PC-9 (cell line): ENCODE measurements around the gene PLA2G4A.

Source experiments
- EZH2 ChIP-seq: fragments of 200-600 bp; sonication (generic); IDR thresholded peaks from 2 replicates; pipeline ENCODE4 v1.8.0; 2017; ENCODE audit warnings: antibody characterized with exemption, low read depth
- TF ChIP-seq, protein P1 (sequence below): fragments of 200-600 bp; sonication (generic); conservative IDR thresholded peaks from 2 replicates; pipeline ENCODE4 v1.6.1; 2017; ENCODE audit warnings: mixed run types, antibody characterized with exemption, mild to moderate bottlenecking, moderate library complexity

DNA sequence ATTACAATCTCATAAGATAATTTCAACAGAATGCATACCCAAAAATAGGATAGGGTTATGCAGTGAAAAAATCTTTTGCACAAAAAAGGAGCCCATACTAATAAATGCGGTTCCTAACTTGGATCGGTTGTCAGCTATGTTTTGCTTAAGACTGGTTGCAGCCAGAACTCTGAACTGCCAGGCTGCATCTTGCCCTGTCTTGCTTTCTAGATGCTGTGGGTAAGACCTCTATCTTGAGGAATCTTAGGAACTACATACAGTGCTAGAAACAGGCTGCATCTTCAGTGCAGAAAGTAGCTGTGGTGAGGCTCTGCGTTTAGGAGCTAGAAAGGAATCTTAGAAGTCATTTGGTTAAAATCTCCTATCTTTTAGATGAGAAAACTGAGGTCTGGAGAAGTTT, 45.6 kb upstream of the PLA2G4A start:
- TF ChIP-seq, protein P1, sequence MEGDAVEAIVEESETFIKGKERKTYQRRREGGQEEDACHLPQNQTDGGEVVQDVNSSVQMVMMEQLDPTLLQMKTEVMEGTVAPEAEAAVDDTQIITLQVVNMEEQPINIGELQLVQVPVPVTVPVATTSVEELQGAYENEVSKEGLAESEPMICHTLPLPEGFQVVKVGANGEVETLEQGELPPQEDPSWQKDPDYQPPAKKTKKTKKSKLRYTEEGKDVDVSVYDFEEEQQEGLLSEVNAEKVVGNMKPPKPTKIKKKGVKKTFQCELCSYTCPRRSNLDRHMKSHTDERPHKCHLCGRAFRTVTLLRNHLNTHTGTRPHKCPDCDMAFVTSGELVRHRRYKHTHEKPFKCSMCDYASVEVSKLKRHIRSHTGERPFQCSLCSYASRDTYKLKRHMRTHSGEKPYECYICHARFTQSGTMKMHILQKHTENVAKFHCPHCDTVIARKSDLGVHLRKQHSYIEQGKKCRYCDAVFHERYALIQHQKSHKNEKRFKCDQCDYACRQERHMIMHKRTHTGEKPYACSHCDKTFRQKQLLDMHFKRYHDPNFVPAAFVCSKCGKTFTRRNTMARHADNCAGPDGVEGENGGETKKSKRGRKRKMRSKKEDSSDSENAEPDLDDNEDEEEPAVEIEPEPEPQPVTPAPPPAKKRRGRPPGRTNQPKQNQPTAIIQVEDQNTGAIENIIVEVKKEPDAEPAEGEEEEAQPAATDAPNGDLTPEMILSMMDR: no peak
- TF ChIP-seq EZH2: no peak
